PFSK-1 (cell line): Measurements from ENCODE around the gene CTTNBP2NL. TPM values are rescaled to one million over a fixed set of nuclear protein-coding genes. Genes with fewer than 3 reads are reported as not detected.

Experiments used
- FOXP2 ChIP-seq: optimal IDR thresholded peaks from 2 replicates; pipeline ENCODE3; 2011; ENCODE audit warnings: borderline replicate concordance, control low read depth, inconsistent platforms; ENCODE audit not compliant: insufficient read depth; ENCODE audit errors: extremely low read length, extremely low read depth
- POLR2AphosphoS5 ChIP-seq: IDR thresholded peaks from 2 replicates; pipeline ENCODE4 v1.6.1; 2012; ENCODE audit warnings: low read depth, mild to moderate bottlenecking, control low read depth, low read length, moderate library complexity
- SIN3A ChIP-seq: IDR thresholded peaks from 2 replicates; pipeline ENCODE4 v1.6.1; 2012; ENCODE audit warnings: mild to moderate bottlenecking, low read length, moderate library complexity, borderline replicate concordance; ENCODE audit not compliant: insufficient read depth
- TAF1 ChIP-seq: IDR thresholded peaks from 2 replicates; pipeline ENCODE4 v1.6.1; 2012; ENCODE audit warnings: low read length, control low read depth, borderline replicate concordance; ENCODE audit not compliant: insufficient read depth
- polyA plus RNA-seq: library from polyadenylated mRNA; unstranded; fragments of >200 nt; gene quantifications from one replicate; pipeline ENCODE4 v1.2.1, GENCODE V29; 2012; ENCODE audit warnings: low read depth, missing spikeins; ENCODE audit not compliant: insufficient read length
- TF ChIP-seq, protein P1 (sequence below), 2 experiments: IDR thresholded peaks; 2 replicates each; pipeline versions ENCODE4 v1.6.1 to v1.8.0; 2011 to 2012; ENCODE audit warnings: low read depth in 2 of 2, low read length in 2 of 2, control low read depth in 1 of 2, inconsistent platforms in 1 of 2, mild to moderate bottlenecking in 1 of 2, moderate library complexity in 1 of 2; ENCODE audit not compliant: insufficient read depth in 1 of 2

The CTTNBP2NL gene, protein sequence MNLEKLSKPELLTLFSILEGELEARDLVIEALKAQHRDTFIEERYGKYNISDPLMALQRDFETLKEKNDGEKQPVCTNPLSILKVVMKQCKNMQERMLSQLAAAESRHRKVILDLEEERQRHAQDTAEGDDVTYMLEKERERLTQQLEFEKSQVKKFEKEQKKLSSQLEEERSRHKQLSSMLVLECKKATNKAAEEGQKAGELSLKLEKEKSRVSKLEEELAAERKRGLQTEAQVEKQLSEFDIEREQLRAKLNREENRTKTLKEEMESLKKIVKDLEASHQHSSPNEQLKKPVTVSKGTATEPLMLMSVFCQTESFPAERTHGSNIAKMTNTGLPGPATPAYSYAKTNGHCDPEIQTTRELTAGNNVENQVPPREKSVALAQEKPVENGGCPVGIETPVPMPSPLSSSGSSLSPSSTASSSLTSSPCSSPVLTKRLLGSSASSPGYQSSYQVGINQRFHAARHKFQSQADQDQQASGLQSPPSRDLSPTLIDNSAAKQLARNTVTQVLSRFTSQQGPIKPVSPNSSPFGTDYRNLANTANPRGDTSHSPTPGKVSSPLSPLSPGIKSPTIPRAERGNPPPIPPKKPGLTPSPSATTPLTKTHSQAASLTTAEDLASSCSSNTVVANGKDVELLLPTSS
- 5.6 TPM for polyA plus RNA-seq

DNA sequence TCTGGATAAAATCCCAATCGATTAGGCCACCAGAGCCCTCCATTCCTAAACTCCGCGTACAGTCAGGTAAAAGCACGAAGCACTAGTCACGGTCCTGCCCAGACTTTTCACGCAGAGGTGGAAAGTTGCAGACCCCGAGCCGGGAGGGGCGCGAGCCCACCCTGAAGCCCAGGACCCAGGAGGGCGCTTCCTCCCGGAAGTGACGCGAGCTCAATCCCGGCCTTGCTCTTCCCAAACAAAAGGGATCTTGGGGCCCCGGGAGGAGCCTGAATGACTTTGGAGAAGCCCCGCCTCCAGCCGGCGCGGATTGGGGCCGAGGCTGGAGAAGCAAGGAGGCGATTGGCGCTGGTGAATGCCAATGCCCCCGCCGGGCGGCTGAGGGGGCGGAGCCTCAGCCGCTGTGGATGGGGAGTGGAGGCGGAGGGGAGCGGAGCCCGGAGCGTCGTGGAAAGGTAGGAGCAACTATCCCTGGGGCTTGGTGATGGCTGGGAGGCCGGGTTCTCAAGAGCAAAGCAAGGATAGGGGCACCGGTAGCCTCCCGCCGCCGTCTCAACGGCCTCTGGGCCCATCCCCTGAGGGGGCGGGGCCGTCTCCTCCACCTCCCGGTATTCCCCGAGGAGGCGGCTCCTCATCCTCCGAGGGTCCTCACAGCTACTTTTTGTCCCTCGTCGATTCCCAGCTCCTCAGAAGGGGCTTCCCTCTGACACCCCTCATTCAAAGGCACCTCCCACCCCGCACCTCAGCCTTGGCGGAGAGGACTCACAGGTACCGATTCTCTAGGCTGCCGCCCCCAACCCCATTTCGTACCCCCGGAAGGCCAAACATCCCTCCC is at the start of gene CTTNBP2NL:
Gene CTTNBP2NL (plus strand): TSS at position 394 of the 832 bp plus-strand sequence. CDS start 19,952 bp downstream, outside the sequence.
- TF ChIP-seq POLR2AphosphoS5 (peak; percentile 73), SIN3A (no peak)

DNA sequence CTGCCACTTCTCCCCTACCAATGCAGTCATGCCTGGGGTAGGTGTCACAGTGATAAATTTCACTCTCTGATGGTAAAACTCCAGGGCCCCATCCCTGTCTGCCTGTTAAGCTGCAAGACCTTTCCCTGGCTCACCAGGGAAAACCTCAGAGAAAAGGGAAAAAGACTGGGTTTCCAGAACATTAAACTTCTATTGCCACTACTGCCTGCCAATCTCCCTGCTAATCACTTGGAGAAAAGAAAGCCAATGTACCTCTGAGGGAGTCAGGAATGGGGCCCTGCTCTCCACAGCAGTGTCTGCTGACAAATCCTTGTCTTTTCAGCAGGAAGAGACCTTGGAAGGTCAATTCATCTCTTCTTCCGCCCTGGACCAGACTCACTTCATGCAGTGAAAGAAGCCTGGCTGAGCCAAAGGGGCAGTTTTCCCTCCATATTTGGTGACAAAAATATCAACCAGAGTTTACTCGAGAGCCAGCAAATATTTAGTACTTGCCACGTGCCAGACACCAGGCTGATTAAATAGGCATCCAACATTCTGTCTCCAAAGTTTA is 49.1 kb upstream of the CTTNBP2NL start:
- TF ChIP-seq SIN3A = no peak
- TF ChIP-seq POLR2AphosphoS5 = no peak
- TF ChIP-seq, protein P1, sequence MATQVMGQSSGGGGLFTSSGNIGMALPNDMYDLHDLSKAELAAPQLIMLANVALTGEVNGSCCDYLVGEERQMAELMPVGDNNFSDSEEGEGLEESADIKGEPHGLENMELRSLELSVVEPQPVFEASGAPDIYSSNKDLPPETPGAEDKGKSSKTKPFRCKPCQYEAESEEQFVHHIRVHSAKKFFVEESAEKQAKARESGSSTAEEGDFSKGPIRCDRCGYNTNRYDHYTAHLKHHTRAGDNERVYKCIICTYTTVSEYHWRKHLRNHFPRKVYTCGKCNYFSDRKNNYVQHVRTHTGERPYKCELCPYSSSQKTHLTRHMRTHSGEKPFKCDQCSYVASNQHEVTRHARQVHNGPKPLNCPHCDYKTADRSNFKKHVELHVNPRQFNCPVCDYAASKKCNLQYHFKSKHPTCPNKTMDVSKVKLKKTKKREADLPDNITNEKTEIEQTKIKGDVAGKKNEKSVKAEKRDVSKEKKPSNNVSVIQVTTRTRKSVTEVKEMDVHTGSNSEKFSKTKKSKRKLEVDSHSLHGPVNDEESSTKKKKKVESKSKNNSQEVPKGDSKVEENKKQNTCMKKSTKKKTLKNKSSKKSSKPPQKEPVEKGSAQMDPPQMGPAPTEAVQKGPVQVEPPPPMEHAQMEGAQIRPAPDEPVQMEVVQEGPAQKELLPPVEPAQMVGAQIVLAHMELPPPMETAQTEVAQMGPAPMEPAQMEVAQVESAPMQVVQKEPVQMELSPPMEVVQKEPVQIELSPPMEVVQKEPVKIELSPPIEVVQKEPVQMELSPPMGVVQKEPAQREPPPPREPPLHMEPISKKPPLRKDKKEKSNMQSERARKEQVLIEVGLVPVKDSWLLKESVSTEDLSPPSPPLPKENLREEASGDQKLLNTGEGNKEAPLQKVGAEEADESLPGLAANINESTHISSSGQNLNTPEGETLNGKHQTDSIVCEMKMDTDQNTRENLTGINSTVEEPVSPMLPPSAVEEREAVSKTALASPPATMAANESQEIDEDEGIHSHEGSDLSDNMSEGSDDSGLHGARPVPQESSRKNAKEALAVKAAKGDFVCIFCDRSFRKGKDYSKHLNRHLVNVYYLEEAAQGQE (IDR thresholded peaks at IDR 0.05; ENCODE audit: insufficient read depth in 1 of 2, low read depth in 2 of 2, low read length in 2 of 2) = no peak
- no peak for TF ChIP-seq TAF1
- no peak for TF ChIP-seq FOXP2

DNA sequence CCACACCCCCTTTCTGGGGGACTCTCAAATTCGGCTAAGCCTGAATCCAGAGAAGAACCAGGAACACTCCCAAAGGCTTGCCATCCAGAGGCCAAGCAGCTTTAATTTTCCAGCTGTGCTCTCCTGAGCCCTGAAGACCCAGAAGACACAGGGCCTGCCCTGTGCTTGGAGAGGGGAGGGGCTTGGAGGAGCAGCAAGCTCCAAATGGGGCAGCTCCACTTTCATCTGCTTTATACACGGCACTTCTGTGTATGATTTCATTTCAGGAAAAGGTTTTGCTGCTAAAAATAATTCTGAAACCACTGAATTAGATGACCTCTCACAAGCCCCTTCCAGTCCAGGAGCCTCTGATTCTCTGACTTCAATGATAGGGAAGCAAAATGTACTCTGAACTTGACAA is 39.2 kb upstream of the CTTNBP2NL start:
- no peak for TF ChIP-seq SIN3A
- TF ChIP-seq FOXP2 = no peak
- no peak for TF ChIP-seq POLR2AphosphoS5
- TF ChIP-seq TAF1 = no peak
- TF ChIP-seq, protein P1 (IDR thresholded peaks at IDR 0.05; ENCODE audit: insufficient read depth in 1 of 2, low read depth in 2 of 2, low read length in 2 of 2) = no peak

DNA sequence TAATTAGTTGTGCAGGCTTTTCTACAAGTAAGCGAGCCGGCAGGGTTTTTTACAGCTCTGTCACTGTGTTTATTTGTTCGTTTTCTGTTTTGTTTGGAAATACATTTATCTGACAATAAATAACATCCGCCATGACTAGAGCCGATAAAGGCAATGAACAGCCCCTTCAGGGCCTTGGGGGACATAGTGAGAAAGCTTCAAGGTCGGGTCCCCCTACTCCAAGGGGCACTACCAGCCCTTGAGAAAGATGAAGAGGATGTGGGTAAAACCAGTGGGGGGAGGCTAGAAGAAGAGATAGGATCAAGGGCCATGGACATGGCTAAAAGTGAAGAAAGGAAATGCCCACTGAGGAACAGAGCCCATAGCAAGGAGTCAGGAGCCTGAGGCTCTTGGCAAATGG is 38.5 kb upstream of the CTTNBP2NL start:
- TF ChIP-seq, protein P1 (IDR thresholded peaks at IDR 0.05; ENCODE audit: insufficient read depth in 1 of 2, low read depth in 2 of 2, low read length in 2 of 2) = no peak
- no peak for TF ChIP-seq POLR2AphosphoS5

DNA sequence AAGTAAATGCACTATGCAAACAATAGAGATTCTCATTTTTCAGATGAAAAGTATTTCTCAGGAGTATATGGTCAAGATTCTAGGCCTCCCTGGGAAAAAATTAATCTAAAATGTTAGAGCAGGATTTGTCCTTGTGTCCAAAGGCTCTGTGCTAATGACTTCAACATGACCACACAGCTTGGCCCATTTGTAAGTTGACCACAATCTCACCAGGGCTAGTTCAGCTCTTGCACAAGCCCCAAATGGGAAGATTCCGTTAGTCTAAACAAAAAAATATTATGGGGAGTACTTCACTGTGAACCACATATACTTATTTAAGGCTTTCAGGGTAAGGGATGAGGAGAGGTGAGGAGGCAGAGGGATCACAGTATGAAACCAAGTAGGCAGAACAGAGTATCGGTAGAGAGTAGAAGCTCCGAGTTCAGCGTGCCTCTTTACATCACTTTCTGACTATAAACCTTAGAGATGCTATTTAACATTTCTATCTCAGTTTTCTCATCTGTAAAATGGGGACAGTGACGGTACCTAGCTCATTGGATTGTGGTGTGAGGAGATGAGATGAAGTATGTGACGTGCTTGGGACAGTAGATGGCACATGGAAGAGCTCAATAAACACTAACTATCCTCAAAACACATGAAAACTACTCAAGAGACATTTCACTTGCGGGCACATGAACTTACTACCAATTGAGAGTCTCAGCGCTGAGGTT is 37.8 kb upstream of the CTTNBP2NL start:
- TF ChIP-seq, protein P1 (IDR thresholded peaks at IDR 0.05; ENCODE audit: insufficient read depth in 1 of 2, low read depth in 2 of 2, low read length in 2 of 2) = no peak
- TF ChIP-seq TAF1 (no peak), POLR2AphosphoS5 (no peak), SIN3A (no peak), FOXP2 (no peak)
